ENCODE results near the gene SHC2. TPM values are rescaled to one million over a fixed set of nuclear protein-coding genes. Genes with fewer than 3 reads are reported as not detected.
A peak's percentile ranks its signal among the peaks of the same experiment; 100 is the strongest.

SHC2 gene
- total and polyA plus RNA-seq, 2 of the 8 experiments (the other 6 are each of a cell fraction or from before 2014, with no cell fraction given): 4.4 to 7.3 TPM

- no peak overlapping the region for H3K27ac ChIP-seq (ENCODE audit: low read depth, low read length)
- H4K20me1 ChIP-seq (replicated peaks in 1 of 2; ENCODE audit: control insufficient read depth in 1 of 2, insufficient read depth in 2 of 2, low read length in 2 of 2): no peaks in the 10 kb centered on the region
- WGBS, 2 experiments (ENCODE audit: extremely low coverage in 1 of 2, insufficient coverage in 1 of 2, insufficient read length in 1 of 2, insufficient replicate concordance in 2 of 2, low coverage in 1 of 2, low lambda C conversion rate in 2 of 2, missing lambda C conversion rate in 1 of 2): 87% methylated on average over 15 of the region's 15 CpGs; no CpG with 5 or more reads in 1 of the 2 experiments
- H2BK15ac ChIP-seq (ENCODE audit: low read length): no peak overlapping the region
- no peak overlapping the region for H3K23ac ChIP-seq (ENCODE audit: insufficient read length)
- no peak overlapping the region for H2AK5ac ChIP-seq (ENCODE audit: low read depth, low read length)
- no peak overlapping the region for H2AFZ ChIP-seq (ENCODE audit: low read length)
- DNase-seq (ENCODE audit: low read depth in 1 of 2, low spot score in 2 of 2): no peak
- CTCF ChIA-PET (ENCODE audit: partially characterized antibody): interaction anchor here (1.0 to 1.3 kb wide), 4 partner anchors 61 to 119 kb away, joined by 3 to 5 read pairs (median 3); a partner anchor contains a TSS
- no peaks in the 10 kb centered on the region for H3K36me3 ChIP-seq (ENCODE audit: control insufficient read depth in 2 of 4, insufficient read depth in 4 of 4, low read length in 3 of 4)
- H3K56ac ChIP-seq (replicated peaks; ENCODE audit: insufficient read length, low read depth, low read length): no peak overlapping the region
- POLR2A ChIA-PET (ENCODE audit: partially characterized antibody): interaction anchor here (0.5 to 1.0 kb wide), 4 partner anchors 9 to 124 kb away, joined by 3 read pairs; no protein-coding TSS in a partner anchor
- no peak overlapping the region for H2BK120ac ChIP-seq (replicated peaks; ENCODE audit: low read depth, low read length)
- H4K8ac ChIP-seq (ENCODE audit: extremely low read depth, insufficient read depth, low read length): 0 out of 2 replicates have a peak overlapping the region, but pooled peaks have one; percentile 42
- H2BK5ac ChIP-seq (ENCODE audit: low read depth, low read length): no peak overlapping the region
- no peak for FAIRE-seq
- H3K4me1 ChIP-seq (replicated peaks in 1 of 4; ENCODE audit: control insufficient read depth in 3 of 4, insufficient read depth in 4 of 4, low read length in 3 of 4): peaks cover 0 to 32% (median 19%) of the 10 kb centered on the region in 4 experiments; a peak in 6 of 7 replicates
- no peaks in the 10 kb centered on the region for H3K79me2 ChIP-seq (ENCODE audit: control insufficient read depth in 1 of 2, insufficient read depth in 2 of 2, low read length in 2 of 2)
- H2BK12ac ChIP-seq (ENCODE audit: low read depth, low read length): no peak overlapping the region
- peaks cover 8% of the 10 kb centered on the region; the same call in 1 of the 2 replicates for H3K23me2 ChIP-seq (ENCODE audit: low read depth, low read length)
- H3K9ac ChIP-seq (replicated peaks in 1 of 4; ENCODE audit: extremely low read depth in 1 of 4, low read depth in 3 of 4, low read length in 3 of 4): no peak overlapping the region
- H3K14ac ChIP-seq (ENCODE audit: insufficient read length): no peak overlapping the region
- H3K18ac ChIP-seq (ENCODE audit: extremely low read depth, low read length): no peak overlapping the region; the same call in 1 of the 2 replicates
- H2BK20ac ChIP-seq (ENCODE audit: low read length): no peak overlapping the region
- H3K9me3 ChIP-seq (ENCODE audit: insufficient read depth in 2 of 2, low read depth in 1 of 2, low read length in 1 of 2): no peaks in the 10 kb centered on the region
- H4K5ac ChIP-seq (ENCODE audit: insufficient read length, low read depth, low read length): no peak overlapping the region
- no peak overlapping the region for H3K4ac ChIP-seq (replicated peaks; ENCODE audit: insufficient read length, low read depth, low read length)
- H3K4me3 ChIP-seq (ENCODE audit: extremely low read depth in 1 of 4, insufficient read depth in 2 of 4, low read depth in 3 of 4, low read length in 4 of 4): no peak overlapping the region
- H3K79me1 ChIP-seq (ENCODE audit: low read depth, low read length): no peaks in the 10 kb centered on the region
- peaks cover 0 to 14% (median 12%) of the 10 kb centered on the region in 4 experiments; a peak in 6 of 7 replicates for H3K27me3 ChIP-seq (replicated peaks in 1 of 4; ENCODE audit: control insufficient read depth in 3 of 4, extremely low read depth in 1 of 4, insufficient read depth in 3 of 4, low read length in 3 of 4)
- no peak overlapping the region for H4K91ac ChIP-seq (replicated peaks; ENCODE audit: insufficient read length, low read length)
- no peak overlapping the region for H3K4me2 ChIP-seq (ENCODE audit: insufficient read depth in 1 of 2, low read depth in 2 of 2, low read length in 2 of 2)
- TF ChIP-seq SAP30 (IDR thresholded peaks at IDR 0.05; ENCODE audit: insufficient read depth, insufficient replicate concordance, low read length) (no peak), EZH2 (IDR thresholded peaks at IDR 0.05; ENCODE audit: low read depth, low read length, severe bottlenecking) (no peak), BCL11A (IDR thresholded peaks at IDR 0.05; ENCODE audit: low read depth in 2 of 2, low read length in 2 of 2) (no peak), ASH2L (IDR thresholded peaks at IDR 0.05; ENCODE audit: low read length) (no peak), ATF3 (IDR thresholded peaks at IDR 0.05; ENCODE audit: insufficient read depth, low read depth, low read length) (no peak), GABPA (IDR thresholded peaks at IDR 0.05; ENCODE audit: borderline replicate concordance, insufficient read depth, low read length) (no peak), CREB1 (IDR thresholded peaks at IDR 0.05) (no peak), PHF8 (conservative IDR thresholded peaks at IDR 0.05; ENCODE audit: low read depth, low read length) (no peak), SIN3A (conservative IDR thresholded peaks at IDR 0.05 in 1 of 2, IDR thresholded peaks at IDR 0.05 in 1 of 2; ENCODE audit: low read depth in 1 of 2, low read length in 2 of 2) (no peak), RXRA (IDR thresholded peaks at IDR 0.05; ENCODE audit: insufficient read depth, low read depth, low read length) (no peak), CEBPB (IDR thresholded peaks at IDR 0.05; ENCODE audit: low read depth, low read length) (no peak)
Measured at GRCh38 chr19:413756-414420, 46.9 kb downstream of the SHC2 start.

Measured in H1 (cell line).